Calu3 (cell line): ENCODE results near the gene FAM43B. TPM values are rescaled to one million over a fixed set of nuclear protein-coding genes. Genes with fewer than 3 reads are reported as not detected.
"Not testable (repeated sequence)": the region's sequence is repeated elsewhere in the genome, so short reads cannot be mapped to it uniquely, and the experiment has no call there.

Experiments
- BruUV-seq: library from RNA; stranded (reverse); fragments of 400-500 nt; replicated peaks from 2 replicates; lab custom pipeline; 2021; lab: Mats Ljungman, UMichigan
- CTCF ChIA-PET: fragments of 300-600 bp; sonication (Branson Sonifier 250); formaldehyde crosslinking; loops from one replicate; lab custom pipeline; 2022; ENCODE audit warnings: antibody characterized with exemption; lab: Charles Lee
- DNase-seq: peaks from one replicate; pipeline ENCODE4 v3.0.0; 2022
- H3K27ac Mint-ChIP-seq: one replicate; pipeline ENCODE4 v1.8.0; 2022; ENCODE audit warnings: mixed read lengths; ENCODE audit not compliant: unreplicated experiment
- H3K27me3 Mint-ChIP-seq: one replicate; pipeline ENCODE4 v1.8.0; 2022; ENCODE audit warnings: mixed read lengths; ENCODE audit not compliant: unreplicated experiment
- H3K36me3 Mint-ChIP-seq: one replicate; pipeline ENCODE4 v1.8.0; 2022; ENCODE audit warnings: mild to moderate bottlenecking, moderate library complexity, mixed read lengths; ENCODE audit not compliant: insufficient read depth, unreplicated experiment
- H3K4me1 Mint-ChIP-seq: one replicate; pipeline ENCODE4 v1.8.0; 2022; ENCODE audit warnings: mild to moderate bottlenecking, low read depth, mixed read lengths; ENCODE audit not compliant: unreplicated experiment
- H3K4me3 Mint-ChIP-seq: one replicate; pipeline ENCODE4 v1.8.0; 2022; ENCODE audit warnings: mild to moderate bottlenecking, low read depth, moderate library complexity, mixed read lengths; ENCODE audit not compliant: unreplicated experiment
- H3K9me3 Mint-ChIP-seq: one replicate; pipeline ENCODE4 v1.8.0; 2022; ENCODE audit warnings: low read depth, mixed read lengths; ENCODE audit not compliant: unreplicated experiment
- intact Hi-C: fragments of 100-400 bp; cut with micrococcal nuclease; formaldehyde crosslinking; loops from one replicate; pipeline ENCODE4 v1.10.0; 2022; ENCODE audit not compliant: unreplicated experiment
- total RNA-seq: library from RNA; stranded (reverse); gene quantifications from 2 replicates; pipeline ENCODE4 v1.2.3, GENCODE V29; 2022
- TF ChIP-seq, protein P1 (sequence below): fragments of 200-600 bp; IDR thresholded peaks from one replicate; pipeline ENCODE4 v1.8.0; 2022; ENCODE audit warnings: antibody characterized with exemption; ENCODE audit not compliant: unreplicated experiment

Gene FAM43B
- total RNA-seq, 1 experiment from 2014 or later: not detected

DNA sequence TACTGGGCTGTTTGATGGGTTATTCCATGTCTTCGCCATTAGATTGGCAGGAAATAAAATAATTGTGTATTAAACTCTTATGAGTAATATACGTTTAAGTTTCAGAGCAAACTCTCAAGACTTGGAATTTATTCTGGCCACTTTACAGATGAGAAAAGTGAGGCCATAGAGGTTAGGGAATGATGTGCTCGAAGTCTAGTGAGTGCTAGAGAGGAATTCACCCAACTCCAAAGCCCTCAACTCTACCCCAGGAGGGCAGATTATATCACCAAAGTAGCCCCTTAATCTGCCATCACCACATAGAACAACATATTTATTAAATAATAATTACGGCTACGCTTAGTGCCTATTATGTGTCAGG is 44.0 kb upstream of the FAM43B start:
- intact Hi-C loops: no loop called here
- H3K4me1 Mint-ChIP-seq: no peaks in the 10 kb centered on the region
- DNase-seq: no peak
- TSS peak; percentile 94 for BruUV-seq
- peaks cover 19% of the 10 kb centered on the region for H3K36me3 Mint-ChIP-seq
- H3K27ac Mint-ChIP-seq: peak overlapping the region; percentile 95
- H3K9me3 Mint-ChIP-seq: no peaks in the 10 kb centered on the region
- H3K27me3 Mint-ChIP-seq: no peaks in the 10 kb centered on the region
- CTCF ChIA-PET: no interaction called here
- TF ChIP-seq, protein P1, sequence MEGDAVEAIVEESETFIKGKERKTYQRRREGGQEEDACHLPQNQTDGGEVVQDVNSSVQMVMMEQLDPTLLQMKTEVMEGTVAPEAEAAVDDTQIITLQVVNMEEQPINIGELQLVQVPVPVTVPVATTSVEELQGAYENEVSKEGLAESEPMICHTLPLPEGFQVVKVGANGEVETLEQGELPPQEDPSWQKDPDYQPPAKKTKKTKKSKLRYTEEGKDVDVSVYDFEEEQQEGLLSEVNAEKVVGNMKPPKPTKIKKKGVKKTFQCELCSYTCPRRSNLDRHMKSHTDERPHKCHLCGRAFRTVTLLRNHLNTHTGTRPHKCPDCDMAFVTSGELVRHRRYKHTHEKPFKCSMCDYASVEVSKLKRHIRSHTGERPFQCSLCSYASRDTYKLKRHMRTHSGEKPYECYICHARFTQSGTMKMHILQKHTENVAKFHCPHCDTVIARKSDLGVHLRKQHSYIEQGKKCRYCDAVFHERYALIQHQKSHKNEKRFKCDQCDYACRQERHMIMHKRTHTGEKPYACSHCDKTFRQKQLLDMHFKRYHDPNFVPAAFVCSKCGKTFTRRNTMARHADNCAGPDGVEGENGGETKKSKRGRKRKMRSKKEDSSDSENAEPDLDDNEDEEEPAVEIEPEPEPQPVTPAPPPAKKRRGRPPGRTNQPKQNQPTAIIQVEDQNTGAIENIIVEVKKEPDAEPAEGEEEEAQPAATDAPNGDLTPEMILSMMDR: no peak
- H3K4me3 Mint-ChIP-seq: peak overlapping the region; percentile 75

DNA sequence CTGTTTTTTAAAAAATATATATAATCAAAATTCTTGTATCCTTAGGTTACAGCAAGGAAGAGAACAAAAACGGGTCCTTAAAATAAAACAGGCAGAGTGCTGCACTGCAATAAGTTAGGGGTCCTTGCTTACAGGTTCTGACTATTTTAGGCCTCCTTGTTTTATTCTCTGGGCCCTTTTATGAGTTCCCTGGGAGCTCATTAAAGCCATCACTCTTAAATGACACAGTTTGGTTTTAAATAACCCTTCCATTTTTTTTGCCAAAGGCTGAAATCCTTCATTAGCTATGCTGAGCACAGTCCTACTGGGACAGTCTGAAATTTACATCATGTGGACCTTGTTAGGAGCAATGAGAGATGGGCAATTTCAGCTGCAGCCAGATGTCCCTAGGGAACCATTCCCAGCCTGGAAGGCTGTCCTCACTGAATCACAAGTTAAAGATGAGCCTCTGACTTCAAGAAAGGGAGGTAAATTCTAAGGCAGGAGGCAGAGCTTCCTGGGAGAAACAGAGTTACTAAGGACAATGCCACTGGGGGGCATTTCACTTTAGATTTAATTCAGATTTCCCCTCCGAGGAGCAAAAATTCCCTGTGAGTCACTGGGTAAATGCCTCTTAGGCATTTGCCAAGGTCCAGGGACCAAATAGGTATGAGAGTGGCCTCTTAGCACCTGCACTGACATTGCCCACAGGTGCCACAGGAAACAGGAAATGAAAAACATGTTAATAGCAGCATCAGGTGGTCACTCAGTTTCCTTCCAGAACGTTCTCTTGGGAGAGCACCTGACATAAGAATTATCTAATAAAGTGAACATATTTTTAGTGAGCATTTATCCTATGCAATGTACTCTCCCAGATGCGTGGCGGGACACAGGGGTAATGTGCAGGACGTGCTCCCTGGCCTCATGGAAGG is 40.6 kb upstream of the FAM43B start:
- H3K27me3 Mint-ChIP-seq: no peaks in the 10 kb centered on the region
- no peaks in the 10 kb centered on the region for H3K4me1 Mint-ChIP-seq
- TF ChIP-seq, protein P1: no peak
- CTCF ChIA-PET: no interaction called here
- H3K9me3 Mint-ChIP-seq: no peaks in the 10 kb centered on the region
- no TSS peak for BruUV-seq
- peaks cover 14% of the 10 kb centered on the region for H3K36me3 Mint-ChIP-seq
- intact Hi-C loops: no loop called here
- H3K27ac Mint-ChIP-seq: no peak overlapping the region
- H3K4me3 Mint-ChIP-seq: no peak overlapping the region
- DNase-seq: no peak

DNA sequence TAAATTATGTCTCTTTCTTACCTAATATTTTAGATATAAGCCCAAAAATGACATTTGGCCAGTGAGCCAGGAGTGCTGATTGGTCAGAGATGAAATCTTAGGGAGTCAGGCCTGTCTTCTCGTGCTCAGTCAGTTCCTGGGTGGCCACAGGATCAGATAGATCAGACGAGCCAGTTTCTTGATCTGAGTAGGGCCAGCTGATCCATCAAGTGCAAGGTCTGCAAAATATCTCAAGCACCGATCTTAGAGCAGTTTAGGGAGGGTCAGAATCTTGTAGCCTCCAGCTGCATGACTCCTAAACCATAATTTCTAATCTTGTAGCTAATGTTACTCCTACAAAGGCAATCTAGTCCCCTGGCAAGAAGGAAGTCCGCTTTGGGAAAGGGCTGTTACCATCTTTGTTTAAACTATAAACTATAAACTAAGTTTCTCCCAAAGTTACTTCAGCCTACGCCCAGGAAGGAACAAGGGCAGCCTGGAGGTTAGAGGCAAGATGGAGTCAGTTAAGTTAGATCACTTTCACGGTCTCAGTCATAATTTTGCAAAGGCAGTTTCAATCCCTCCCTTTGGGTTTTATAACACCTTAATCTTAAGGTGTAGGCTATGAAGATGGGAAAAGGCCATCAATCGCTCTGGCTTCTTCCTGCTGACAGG is 32.6 kb upstream of the FAM43B start:
- H3K36me3 Mint-ChIP-seq, CTCF ChIA-PET, H3K4me3 Mint-ChIP-seq, BruUV-seq, H3K27me3 Mint-ChIP-seq, intact Hi-C loops, H3K27ac Mint-ChIP-seq, H3K9me3 Mint-ChIP-seq, H3K4me1 Mint-ChIP-seq, DNase-seq: not testable (repeated sequence)

DNA sequence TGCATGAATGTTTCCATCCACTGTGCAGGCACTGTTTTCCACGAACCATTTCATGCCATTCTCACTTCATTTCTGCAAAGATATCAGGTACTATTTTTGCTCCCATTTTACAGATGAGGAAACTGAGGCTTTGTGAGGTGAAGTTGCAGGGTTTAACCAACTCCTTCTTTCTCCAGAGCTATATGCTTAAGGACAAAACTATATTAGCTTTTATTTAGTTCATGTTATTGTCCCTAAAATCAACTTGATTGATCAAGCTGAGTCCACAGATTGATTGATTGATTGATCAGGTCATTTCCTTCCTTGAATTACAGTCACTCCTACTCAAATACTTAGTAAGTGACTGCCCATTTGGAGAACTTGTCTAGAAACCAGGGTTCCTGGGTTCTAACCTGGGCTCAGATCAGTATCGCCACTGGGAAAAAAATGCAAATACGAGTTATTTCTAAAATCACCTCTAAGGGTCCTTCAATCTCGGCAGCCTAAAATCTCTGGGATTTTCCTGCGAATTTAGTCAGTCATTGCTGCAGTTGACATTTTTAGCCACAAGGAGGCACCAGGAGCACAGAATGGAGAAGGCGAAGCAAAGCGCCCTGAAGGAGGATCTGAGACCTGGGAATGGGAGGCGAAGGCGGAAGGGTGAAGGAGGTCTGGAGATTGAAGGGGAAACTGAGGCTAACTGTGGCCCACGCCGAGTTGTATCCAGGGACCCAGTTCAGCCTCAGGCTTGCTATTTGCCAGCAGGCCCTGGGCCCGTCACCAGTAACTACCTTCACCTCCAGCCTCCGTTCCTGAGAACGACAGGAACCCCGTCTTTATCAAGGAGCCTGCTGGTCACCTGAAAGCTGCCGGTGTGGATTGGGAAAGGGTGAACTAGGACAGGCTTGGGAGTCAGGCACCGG is 30.2 kb upstream of the FAM43B start:
- Mint-ChIP-seq H3K27ac (no peak overlapping the region), H3K27me3 (peaks cover 8% of the 10 kb centered on the region), H3K4me3 (no peak overlapping the region), H3K9me3 (no peaks in the 10 kb centered on the region), H3K4me1 (no peaks in the 10 kb centered on the region), H3K36me3 (peaks cover 7% of the 10 kb centered on the region)
- DNase-seq: peak; percentile 76
- CTCF ChIA-PET: no interaction called here
- TF ChIP-seq, protein P1: peak; percentile 65
- no TSS peak for BruUV-seq
- intact Hi-C loops: loop anchor here (1.0 kb wide), 2 partner anchors 112 to 118 kb away; no protein-coding TSS in a partner anchor
